PC-9 (cell line): ENCODE results near the gene SAPCD2. TPM values are rescaled to one million over a fixed set of nuclear protein-coding genes. Genes with fewer than 3 reads are reported as not detected.

Source experiments
- BruUV-seq: library from RNA; stranded (reverse); fragments of 400-500 nt; replicated peaks from 2 replicates; lab custom pipeline; 2021; lab: Mats Ljungman, UMichigan
- CTCF ChIA-PET: fragments of 300-600 bp; sonication (Branson Sonifier 250); formaldehyde crosslinking; loops from one replicate; lab custom pipeline; 2022; ENCODE audit warnings: antibody characterized with exemption; lab: Charles Lee
- POLR2A ChIA-PET: fragments of 300-600 bp; sonication (Branson Sonifier 250); formaldehyde crosslinking; loops from one replicate; lab custom pipeline; 2022; ENCODE audit warnings: antibody characterized with exemption; ENCODE audit not compliant: unreplicated experiment; lab: Charles Lee
- DNase-seq, 2 experiments: peaks; one replicate each; pipeline versions ENCODE4 v3.0.0 to v3.0.0-alpha.2; 2015 to 2022; ENCODE audit warnings: mixed read lengths in 1 of 2
- H2AFZ ChIP-seq: fragments of 200-600 bp; sonication (generic); 2 replicates; pipeline ENCODE4 v1.8.1; 2017; ENCODE audit warnings: antibody characterized with exemption
- H3F3A ChIP-seq: fragments of 200-600 bp; sonication (generic); 2 replicates; pipeline ENCODE4 v1.8.1; 2017; ENCODE audit warnings: antibody characterized with exemption, mild to moderate bottlenecking, low read depth; ENCODE audit not compliant: insufficient read depth
- H3K27ac ChIP-seq: fragments of 200-600 bp; sonication (generic); 2 replicates; pipeline ENCODE4 v1.6.1; 2016; ENCODE audit warnings: mixed run types
- H3K27me3 ChIP-seq: fragments of 200-600 bp; sonication (generic); 2 replicates; pipeline ENCODE4 v1.6.1; 2016; ENCODE audit warnings: low read depth, mixed run types; ENCODE audit not compliant: insufficient read depth
- H3K36me3 ChIP-seq: fragments of 200-600 bp; sonication (generic); 2 replicates; pipeline ENCODE4 v1.6.1; 2016; ENCODE audit warnings: low read depth, mixed run types
- H3K4me1 ChIP-seq: fragments of 200-600 bp; sonication (generic); replicated peaks from 2 replicates; pipeline ENCODE4 v1.6.1; 2016; ENCODE audit warnings: mixed run types; ENCODE audit not compliant: insufficient read depth
- H3K4me2 ChIP-seq: fragments of 200-600 bp; sonication (generic); 2 replicates; pipeline ENCODE4 v1.6.1; 2017; ENCODE audit warnings: mixed run types
- H3K4me3 ChIP-seq: fragments of 200-600 bp; sonication (generic); 2 replicates; pipeline ENCODE4 v1.6.1; 2016; ENCODE audit warnings: mixed run types
- H3K79me2 ChIP-seq: fragments of 200-600 bp; sonication (generic); 2 replicates; pipeline ENCODE4 v1.6.1; 2017; ENCODE audit warnings: low read depth, mixed run types
- H3K9me2 ChIP-seq: fragments of 200-600 bp; sonication (generic); 2 replicates; pipeline ENCODE4 v1.8.1; 2017; ENCODE audit warnings: mild to moderate bottlenecking; ENCODE audit not compliant: insufficient read depth
- H3K9me3 ChIP-seq: fragments of 200-600 bp; sonication (generic); 2 replicates; pipeline ENCODE4 v1.8.1; 2016; ENCODE audit warnings: low read depth; ENCODE audit not compliant: insufficient read depth
- H4K20me1 ChIP-seq: fragments of 200-600 bp; sonication (generic); 2 replicates; pipeline ENCODE4 v1.8.1; 2017; ENCODE audit not compliant: insufficient read depth
- CTCF ChIP-seq: fragments of 200-600 bp; sonication (generic); conservative IDR thresholded peaks from 2 replicates; pipeline ENCODE4 v1.6.1; 2017; ENCODE audit warnings: mixed run types, antibody characterized with exemption, mild to moderate bottlenecking, moderate library complexity
- EZH2 ChIP-seq: fragments of 200-600 bp; sonication (generic); IDR thresholded peaks from 2 replicates; pipeline ENCODE4 v1.8.0; 2017; ENCODE audit warnings: antibody characterized with exemption, low read depth
- intact Hi-C: fragments of 100-400 bp; cut with micrococcal nuclease; formaldehyde crosslinking; loops from one replicate; pipeline ENCODE4 v1.10.0; 2022; ENCODE audit not compliant: unreplicated experiment
- total RNA-seq: library from RNA; stranded (reverse); gene quantifications from 2 replicates; pipeline ENCODE4 v1.2.3, GENCODE V29; 2021

Gene SAPCD2
- total RNA-seq, 1 experiment from 2014 or later, result 50.3 TPM

GRCh38 chr9:137105814-137106661 lies 35.7 kb upstream of the SAPCD2 start:
- no peak for DNase-seq
- TF ChIP-seq EZH2 (no peak), CTCF (no peak)
- Histone ChIP-seq H3K27me3 (no peaks in the 10 kb centered on the region), H3K27ac (no peak overlapping the region), H3K79me2 (no peaks in the 10 kb centered on the region), H3K9me3 (no peaks in the 10 kb centered on the region), H3K4me1 (no peaks in the 10 kb centered on the region), H3K36me3 (peaks cover 20% of the 10 kb centered on the region), H2AFZ (no peak overlapping the region), H3K4me3 (no peak overlapping the region), H3F3A (peaks cover 4% of the 10 kb centered on the region; the same call in 1 of the 2 replicates), H4K20me1 (no peaks in the 10 kb centered on the region), H3K4me2 (no peak overlapping the region), H3K9me2 (no peaks in the 10 kb centered on the region)
- intact Hi-C loops, result no loop called here
- no TSS peak for BruUV-seq
- POLR2A ChIA-PET, result interaction anchor here (0.6 kb wide), 1 partner anchor 20 kb away, joined by 6 read pairs; no protein-coding TSS in a partner anchor
- CTCF ChIA-PET, result no interaction called here

GRCh38 chr9:137103206-137103999 lies 33.0 kb upstream of the SAPCD2 start:
- Histone ChIP-seq H3K4me2 (no peak overlapping the region), H3K4me1 (no peaks in the 10 kb centered on the region), H3K9me2 (no peaks in the 10 kb centered on the region), H3K4me3 (no peak overlapping the region), H3K9me3 (no peaks in the 10 kb centered on the region), H3K36me3 (peaks cover 25% of the 10 kb centered on the region), H3K79me2 (no peaks in the 10 kb centered on the region), H3K27me3 (no peaks in the 10 kb centered on the region), H3K27ac (no peak overlapping the region), H2AFZ (no peak overlapping the region), H4K20me1 (no peaks in the 10 kb centered on the region), H3F3A (peaks cover 4% of the 10 kb centered on the region; the same call in 1 of the 2 replicates)
- DNase-seq, result no peak
- CTCF ChIA-PET, result no interaction called here
- intact Hi-C loops, result no loop called here
- BruUV-seq, result no TSS peak
- POLR2A ChIA-PET, result no interaction called here
- TF ChIP-seq CTCF (no peak), EZH2 (no peak)

- H3K36me3 ChIP-seq, result peaks cover 25% of the 10 kb centered on the region
- ChIA-PET CTCF (no interaction called here), POLR2A (no interaction called here)
- no peaks in the 10 kb centered on the region for H3K79me2 ChIP-seq
- no peaks in the 10 kb centered on the region for H3K9me3 ChIP-seq
- no TSS peak for BruUV-seq
- H2AFZ ChIP-seq, result no peak overlapping the region
- intact Hi-C loops, result no loop called here
- TF ChIP-seq CTCF (no peak), EZH2 (no peak)
- H3K4me2 ChIP-seq, result no peak overlapping the region
- H3K4me1 ChIP-seq, result no peaks in the 10 kb centered on the region
- H3K27ac ChIP-seq, result no peak overlapping the region
- H3K4me3 ChIP-seq, result no peak overlapping the region
- no peaks in the 10 kb centered on the region for H3K9me2 ChIP-seq
- no peak for DNase-seq
- H3F3A ChIP-seq, result peaks cover 4% of the 10 kb centered on the region; the same call in 1 of the 2 replicates
- H4K20me1 ChIP-seq, result no peaks in the 10 kb centered on the region
- no peaks in the 10 kb centered on the region for H3K27me3 ChIP-seq
Measured at GRCh38 chr9:137099231-137099630, 28.9 kb upstream of the SAPCD2 start.
